HG03565 (cell line): ENCODE results near the gene CELF4.
A peak's percentile ranks its signal among the peaks of the same experiment; 100 is the strongest.

Source experiments
- ATAC-seq: cut with Tn5 transposase; IDR thresholded peaks from one replicate; pipeline ENCODE4 v1.9.1; 2021; ENCODE audit warnings: mild to moderate bottlenecking, moderate library complexity; ENCODE audit not compliant: unreplicated experiment

The CELF4 gene

DNA sequence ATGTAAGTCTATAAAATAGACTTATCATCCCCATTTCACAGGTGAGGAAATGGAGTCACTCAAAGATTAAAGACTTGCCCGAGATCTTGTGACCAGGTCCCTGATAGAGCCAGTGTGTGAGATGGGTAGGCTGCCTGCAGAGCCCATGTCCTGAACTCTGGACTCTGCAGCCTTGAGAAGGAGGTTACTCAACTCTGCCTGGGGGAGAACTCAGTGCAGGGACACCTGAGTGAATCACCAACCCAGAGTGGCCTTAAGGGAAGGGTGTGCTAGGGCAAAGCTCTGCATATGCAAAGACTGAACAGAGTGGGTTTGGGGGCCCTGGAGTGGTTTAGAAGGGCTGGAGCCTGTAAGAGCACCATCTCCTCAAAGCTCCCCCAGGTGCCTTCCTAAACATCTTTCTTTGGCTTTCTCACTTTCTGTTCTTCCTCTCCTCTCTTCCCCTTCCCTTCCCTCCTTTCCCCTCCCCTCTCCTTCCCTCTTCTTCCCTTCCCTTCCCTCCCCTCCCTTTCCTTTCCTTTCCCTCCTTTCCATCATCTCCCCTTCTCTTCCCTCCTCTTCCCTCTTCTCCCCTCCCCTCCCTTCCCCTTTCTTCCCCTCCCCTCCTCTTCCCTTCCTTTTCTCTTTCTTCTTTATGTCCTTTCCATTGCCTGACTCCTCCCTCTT is 67.6 kb downstream of the CELF4 start:
- ATAC-seq: no peak

DNA sequence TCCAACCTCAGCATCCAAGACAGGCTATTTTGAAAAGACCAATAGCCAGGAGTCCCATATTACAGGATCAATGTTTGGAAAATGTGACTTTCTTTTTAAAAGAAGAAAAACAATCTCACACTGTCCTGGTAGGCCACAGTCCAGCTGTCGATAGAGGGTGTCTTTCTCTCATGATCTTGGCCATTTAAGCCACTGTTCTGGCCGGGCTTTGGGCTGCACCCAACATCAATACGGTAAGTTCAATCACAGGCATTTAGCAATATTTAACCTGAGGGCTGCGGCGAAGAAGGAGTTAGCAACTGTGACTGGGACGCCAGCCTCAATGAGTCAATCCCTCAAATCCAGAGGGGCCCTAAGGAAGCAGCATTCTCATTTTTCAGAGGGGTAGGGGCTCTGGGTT is 69.0 kb downstream of the CELF4 start:
- no peak for ATAC-seq

DNA sequence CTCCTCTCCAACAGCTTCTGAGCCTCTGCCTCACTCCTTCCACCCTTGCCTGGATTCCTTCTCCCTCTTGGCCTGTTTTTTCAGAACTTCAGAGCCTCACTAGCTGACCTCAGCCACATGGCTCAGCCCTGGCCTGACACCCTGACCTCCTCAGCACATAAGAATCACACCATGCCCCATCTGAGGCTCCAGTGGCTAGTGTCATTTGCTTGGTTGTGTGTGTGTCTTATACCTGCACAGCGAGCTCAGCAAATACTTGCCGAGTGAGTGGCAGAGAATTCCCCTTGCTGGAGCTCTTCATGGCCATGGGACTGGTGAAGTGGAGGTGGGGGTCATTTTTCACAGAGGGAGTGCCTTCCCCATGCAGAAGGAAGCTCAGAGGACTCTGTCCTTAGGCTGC is 70.2 kb downstream of the CELF4 start:
- ATAC-seq: no peak

DNA sequence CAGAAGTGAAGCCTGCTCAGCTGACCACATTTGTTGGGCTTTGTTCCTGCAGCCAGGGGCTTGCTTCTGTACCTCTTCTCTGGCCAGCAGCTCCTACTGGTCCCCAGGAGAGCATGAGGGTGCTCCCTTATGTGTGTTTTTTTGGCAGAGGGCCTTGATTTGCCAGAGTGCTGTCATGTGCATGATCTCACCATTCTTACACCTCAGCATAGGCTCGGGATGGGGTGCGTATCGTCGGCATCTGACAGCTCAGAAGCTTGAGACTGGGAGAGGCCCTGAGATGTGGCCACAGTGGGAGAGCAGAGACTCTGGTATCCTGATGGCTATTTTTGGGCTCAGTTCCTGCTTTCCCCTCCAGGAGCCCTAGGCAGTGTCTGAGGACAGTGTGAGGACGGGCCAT is 71.2 kb downstream of the CELF4 start:
- ATAC-seq: no peak

DNA sequence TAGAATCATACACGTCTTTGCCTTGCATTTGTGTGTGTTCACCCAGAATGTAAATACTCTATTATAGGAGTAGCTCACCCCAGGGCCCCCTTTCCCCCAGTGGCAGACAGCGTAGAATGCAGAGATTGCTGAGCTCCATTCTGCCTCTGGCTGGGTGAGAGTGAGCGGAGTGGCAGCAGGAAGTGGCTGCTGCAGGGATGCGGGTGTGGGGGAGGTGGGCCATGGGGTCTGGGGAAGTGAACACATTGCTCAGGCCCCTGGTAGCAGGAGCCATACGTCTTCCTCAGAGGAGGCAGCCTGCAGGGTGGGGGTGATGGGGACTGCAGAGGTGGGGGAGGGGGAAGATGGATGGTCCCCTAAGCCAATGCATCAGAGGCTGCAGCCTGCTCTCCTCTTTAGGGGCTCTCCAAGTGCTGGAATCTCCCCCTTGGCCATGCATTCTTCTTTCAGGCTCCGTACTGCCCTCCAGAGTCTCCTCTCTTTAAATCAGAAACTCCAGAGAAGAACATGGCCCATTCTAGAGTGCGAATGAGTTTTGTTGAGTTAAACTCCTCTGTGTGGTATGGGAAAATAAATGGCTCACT is 72.2 kb downstream of the CELF4 start:
- ATAC-seq: no peak

DNA sequence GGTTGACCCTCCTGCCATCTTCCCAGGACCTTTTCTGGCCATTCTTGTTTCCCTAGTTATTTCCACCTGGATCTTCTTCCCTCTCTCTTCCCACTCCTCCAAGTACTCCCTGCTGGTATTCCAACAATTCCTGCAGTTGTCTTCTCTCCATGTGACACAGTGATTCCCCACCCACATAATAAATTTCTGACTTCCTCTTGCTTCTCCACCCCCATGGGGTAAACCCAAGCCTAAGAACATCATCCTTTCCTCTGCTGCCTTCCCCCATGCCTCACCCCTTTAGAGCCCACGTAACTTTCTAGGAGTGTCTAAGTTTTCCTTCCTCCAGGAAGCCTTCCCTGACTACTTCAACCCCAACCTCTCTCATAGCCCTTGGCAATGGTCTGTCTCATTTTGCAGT is 72.6 kb downstream of the CELF4 start:
- no peak for ATAC-seq

DNA sequence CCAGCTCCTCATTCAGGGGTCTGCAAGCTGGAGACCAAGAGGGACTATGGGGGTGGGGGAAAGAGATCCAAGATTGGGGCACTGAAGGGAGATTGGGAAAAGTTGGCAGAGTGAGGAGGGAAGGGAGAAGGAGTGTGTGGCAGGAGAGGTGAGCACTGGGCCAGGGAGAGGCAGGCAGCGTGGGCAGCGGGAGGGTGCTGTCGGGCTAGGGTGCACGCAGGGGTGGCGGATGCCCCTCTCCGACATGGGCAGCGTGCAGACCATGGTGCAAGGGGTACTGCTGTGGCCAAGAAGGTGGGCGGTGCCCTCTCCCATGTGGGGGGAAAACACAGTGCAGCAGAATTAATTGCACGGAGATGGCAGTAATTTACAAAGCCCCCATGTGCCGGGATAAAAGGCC is 74.1 kb downstream of the CELF4 start:
- ATAC-seq: no peak

DNA sequence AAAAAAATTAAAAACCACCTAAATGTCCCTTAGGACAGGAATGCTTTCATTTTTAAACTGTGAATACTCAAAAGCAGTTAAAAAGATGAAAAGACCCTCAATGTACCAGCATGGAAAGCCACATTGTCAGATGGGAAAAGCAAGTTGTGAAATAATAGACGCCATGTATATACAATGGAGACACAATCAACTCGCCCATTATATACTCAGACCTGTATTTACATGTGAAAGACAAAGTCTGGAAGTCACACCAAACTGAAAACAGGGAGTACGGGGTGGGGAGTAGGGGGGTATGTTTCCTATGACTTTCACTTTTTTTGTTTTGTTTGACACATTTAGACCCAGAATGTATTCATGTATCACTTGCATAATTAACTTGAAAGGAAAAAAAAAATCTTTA is 75.6 kb downstream of the CELF4 start:
- ATAC-seq: no peak

DNA sequence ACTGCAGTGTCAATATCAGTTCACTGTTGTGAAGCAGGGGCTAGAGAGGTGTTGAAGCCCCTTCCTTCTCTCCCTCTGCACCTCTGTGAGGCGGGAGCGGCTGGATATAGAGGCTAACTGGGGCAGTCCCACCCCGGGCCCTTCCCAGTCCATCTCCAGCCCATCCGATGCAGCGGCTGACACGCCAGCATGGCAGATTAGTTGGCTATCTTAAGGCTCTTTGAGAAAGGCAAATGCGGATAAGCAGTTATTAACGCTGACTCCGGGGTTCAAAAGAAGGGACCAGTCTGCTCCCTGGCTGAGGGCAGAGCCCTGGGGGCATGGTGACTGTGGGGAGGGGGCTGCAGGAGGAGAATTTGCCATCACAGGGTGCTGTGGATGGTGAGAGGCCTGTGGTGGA is 76.6 kb downstream of the CELF4 start:
- ATAC-seq: no peak

DNA sequence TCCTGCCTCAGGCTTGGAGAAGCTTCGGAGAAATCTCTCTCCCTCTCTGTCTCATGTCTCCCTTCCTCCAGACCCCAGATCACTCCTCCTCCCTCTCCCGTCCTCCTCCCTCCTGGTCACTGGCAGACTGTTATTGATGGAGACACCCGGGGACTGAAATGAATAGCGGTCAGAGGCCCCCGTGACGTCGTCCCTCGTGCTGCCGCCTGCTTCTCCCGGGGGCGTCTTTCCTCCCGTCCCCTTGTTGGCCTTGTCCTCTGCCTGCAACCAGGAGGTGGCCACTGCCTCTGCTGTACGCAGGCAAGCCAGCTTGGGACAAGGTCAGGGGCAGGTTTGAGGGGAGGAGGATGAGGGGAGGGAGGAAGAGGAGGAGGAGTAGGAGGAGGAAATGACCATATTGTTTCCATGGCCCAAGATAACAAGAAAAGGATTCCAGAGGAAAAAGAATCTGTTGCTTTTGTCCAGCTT is 78.2 kb downstream of the CELF4 start:
- ATAC-seq: no peak

DNA sequence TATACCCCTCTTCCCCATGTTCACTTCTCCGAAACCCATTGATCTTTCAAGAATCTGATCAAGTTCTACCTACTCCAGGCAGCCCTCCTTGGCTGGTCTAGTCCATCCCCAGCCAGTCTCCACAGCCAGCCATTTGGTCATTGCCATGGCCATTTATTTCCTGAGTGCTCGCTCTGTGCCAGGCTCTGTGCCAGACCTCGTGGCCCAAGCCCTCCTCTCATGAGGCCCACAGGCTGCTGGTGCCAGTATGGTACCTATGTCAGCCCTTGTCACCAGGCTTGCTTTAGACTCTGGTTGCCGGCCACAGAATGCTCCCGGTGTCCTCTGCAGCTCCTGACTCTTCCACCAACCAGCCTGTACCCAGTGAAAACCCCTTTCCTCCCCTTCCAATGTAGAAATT is 78.8 kb downstream of the CELF4 start:
- ATAC-seq: no peak

DNA sequence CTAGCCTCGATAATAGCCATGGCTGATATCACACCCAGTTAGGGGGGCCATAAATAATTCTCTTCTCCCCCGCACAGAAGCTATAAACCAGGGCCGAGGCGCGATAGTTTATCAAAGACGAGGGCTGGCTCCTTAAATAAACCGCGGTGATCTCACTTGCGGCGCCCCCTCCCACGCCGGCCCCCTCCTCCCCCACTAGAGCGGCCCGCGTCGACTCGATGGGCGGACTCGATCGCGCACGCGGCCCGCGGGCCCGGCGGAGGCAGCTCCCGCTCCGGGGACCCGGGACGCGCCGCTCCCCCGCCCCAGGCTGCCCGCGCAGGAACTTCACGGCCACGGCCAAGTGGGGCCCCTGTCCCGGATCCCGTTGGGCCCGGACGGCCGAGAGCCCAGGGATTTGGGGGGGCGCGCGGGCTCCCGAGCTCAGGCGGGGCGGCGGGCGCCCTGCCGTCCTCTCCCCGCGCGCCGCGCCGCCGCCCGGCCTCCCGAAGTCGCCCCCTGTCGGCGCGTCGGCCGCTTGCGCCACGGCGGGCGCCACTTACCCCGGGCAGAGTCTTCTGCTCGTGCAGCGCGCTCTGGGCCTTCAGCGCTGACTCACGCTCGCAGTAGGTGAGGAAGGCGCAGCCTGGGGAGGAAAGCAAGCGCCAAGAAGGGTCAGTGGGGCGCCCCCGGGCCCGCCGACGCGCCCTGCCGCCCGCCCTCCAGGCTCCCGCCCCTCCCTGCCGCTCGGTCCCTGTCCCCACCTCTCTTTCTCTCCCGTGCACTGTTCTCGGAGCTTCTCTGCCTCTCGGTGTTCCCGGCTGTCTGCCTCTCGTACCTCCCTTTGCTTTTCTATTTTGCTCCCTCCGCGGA is 80.4 kb downstream of the CELF4 start:
- ATAC-seq: no peak

DNA sequence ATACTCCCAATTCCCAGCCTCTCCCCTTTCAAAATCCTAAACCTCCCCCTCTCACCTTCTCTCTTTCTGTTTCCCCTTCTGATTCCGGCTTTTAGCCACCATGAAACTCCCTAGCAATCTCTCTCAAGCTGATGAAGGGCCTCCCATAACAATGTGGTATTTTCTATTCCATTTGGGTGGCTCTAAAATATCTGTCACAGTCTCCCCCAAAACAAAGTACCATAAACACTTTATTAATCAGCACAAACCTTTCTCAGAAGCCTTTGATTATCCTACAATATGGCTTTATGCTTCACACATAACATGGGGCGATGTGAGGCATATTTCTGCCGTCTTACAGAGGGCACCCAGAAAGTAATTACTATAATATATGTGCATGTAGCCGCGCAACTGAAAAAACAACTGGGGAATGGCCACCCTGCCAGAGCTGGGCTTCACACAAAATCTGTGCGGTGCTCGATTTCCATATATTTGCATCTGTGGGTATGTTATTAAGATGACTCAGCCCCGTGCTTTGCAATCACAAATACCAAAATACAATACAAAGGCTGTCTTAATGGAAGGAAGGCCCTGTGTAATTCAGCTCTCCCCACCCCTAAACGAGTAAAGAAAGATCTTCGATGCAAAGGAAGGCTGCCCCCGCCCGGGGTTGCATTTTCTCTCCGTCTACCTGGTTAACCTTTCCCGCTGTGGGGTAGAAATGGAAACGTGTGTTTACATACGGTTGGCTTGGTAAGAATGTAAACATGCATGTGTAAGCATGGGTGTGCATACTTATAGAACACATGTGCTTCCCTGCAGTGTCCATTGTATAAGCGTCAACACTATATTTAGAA is 81.4 kb downstream of the CELF4 start:
- ATAC-seq: no peak

DNA sequence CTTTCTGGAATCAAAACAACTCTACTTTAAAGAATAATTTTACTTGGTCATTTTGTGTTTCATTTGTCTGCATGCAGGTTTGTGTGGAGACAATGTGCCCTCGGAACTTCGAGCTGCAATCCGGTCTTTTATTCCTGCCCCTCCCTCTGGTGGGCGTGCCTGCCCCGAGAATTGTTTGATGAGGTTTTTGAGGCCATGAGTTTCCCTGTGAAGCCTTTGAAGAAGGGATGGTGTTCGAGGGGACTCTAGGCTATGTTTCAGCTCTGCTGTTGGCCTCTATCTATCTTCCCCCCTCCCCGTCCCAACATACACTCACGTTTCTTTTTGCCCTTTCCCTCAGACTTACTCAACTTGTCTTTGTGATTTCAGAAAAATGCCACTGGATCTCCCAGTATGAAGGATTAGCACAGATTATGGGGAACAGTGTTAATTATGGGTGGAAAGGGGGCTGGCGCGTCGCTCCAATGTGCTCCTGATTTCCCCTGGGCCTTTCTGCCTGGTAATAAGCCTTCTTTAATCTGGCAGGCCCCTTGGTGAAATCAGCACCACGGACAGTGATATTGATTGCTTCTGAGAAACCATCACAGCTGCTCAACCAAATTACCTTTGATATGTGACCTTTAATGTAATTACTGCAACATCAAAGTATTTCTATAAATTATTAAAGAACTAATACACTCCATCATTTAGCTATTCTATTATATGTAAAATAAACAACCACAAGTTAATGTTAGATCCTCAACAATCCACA is 82.2 kb downstream of the CELF4 start:
- no peak for ATAC-seq

DNA sequence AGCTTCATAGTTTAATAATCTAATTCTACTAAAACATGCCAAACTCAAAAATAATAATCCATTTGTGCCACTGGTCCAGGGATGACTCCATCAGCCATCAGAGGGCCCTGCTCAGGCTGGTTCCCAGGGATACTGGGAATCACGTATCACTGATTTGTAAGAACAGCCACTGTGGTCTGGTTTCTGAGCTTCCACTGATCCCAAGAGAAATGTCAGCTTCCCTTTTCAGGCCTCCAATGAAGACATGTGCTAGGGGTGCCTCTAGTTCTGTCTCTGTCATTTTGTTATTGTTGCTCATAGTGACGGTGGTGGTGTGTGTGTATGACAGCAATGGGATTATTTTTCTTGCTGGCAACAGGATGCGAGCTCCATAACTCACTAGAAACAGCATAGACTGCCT is 83.2 kb downstream of the CELF4 start:
- ATAC-seq: no peak

DNA sequence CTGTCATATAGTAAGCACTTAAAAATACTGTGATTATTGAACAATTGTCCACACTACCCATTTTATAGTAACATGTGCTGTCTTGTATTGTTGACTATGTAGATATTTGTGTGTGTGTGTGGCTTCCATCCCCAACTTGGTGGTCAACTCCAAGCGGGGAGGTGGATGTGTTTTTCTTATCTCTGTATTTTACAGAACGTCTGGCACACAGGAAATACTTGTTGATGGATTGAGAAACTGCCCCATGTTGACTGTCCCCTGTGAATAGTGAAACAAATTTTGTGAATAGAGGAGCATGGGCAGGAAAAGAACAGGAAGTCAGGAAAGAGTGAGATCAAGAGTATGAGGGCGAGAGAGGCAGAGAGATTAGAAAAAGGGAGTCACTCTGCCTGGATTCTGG is 83.6 kb downstream of the CELF4 start:
- ATAC-seq: no peak

DNA sequence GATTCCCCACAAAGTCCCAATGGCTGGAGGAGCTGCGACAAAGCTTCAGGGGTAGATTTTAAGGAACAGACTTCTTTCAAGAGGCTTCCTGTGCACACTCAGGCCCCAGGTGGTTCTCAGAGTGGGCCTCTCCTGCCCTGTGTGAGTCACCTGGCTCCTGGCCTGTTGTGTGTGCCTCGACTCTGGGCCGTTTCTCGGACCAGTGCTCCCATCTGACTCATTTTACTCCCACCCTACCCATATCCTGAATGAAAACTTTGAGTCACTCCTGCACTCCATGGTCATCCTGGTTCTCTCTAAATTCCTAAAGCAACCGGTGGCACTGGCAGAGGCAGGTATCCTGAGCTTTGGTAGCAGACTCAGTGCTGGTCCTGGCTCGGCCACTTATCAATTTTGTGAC is 84.1 kb downstream of the CELF4 start:
- ATAC-seq: no peak

DNA sequence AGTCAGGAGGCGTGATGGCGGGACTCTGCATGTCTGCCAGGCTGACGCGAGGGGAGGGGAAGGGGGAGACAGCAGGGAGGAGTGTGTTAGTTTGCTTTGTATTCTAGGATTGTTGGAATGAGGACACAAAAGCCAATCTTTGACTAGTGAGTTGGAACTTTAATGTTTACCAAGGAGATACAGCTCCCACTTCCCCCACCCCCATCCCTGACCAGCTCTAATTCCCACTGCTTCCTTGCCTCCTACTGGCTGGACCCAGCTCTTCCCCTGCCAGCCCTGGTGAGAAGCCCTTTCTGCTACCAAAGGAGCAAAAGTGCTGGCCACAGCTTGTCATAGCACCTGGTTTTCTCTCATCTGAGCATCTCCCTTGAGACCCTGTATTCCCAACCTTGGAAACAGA is 84.5 kb downstream of the CELF4 start:
- no peak for ATAC-seq

DNA sequence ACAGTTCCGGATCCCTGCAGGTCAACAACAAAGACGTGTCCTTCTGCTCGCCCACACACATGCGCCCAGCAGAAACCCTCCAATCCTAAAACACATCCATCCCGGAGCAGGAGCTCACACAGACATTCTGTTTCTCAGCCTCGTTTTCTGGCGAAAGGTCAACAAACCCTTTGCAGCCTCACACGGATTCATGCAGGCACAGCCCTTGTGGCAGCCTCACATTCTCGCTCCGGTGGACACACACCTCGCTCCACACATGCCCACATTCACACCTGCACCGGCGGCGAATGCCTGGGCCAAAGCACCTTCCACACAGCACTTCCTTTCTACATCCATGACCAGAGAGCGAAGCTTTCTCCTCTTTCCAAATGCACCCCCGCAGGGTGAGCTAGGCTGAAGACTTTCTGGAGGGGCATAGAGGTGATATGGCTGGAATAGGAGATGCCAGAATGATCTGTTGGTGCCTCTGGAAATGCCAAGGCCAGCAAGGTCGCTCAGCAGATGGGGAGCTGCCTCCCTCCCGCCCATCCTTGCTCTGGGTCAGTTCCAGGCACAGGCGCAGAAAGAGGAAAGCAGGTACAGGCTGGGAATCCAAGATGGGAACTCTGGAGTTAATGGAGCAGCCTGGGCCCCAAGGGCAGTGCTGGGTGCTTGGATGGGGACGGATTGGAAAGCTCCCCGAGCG is 88.8 kb downstream of the CELF4 start:
- ATAC-seq: no peak

DNA sequence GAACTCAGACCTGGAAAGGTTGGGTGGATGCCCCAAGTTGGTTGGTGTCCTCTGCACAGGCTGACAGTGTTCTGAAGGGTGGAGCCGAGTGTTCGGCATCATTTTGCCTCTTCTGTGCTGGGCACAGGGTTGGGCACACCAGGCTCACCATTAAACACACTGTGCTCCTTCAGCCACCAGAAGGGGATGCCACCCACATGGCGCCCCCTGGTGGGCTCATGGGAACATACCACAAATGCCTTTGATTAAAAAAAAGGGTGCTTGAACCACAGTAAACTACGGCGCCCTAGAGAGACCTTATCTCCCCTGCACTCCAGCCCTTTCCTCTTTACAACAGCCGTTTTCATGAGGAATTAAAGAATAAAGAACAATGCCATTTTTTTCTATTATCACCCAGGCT is 89.4 kb downstream of the CELF4 start:
- peak; percentile 48 for ATAC-seq
